Measurements from ENCODE around the gene COPB1. TPM values are rescaled to one million over a fixed set of nuclear protein-coding genes. Genes with fewer than 3 reads are reported as not detected.
A peak's percentile ranks its signal among the peaks of the same experiment; 100 is the strongest.
"Not testable (repeated sequence)": the region's sequence is repeated elsewhere in the genome, so short reads cannot be mapped to it uniquely, and the experiment has no call there.

The COPB1 gene
- total RNA-seq = 173 TPM

DNA sequence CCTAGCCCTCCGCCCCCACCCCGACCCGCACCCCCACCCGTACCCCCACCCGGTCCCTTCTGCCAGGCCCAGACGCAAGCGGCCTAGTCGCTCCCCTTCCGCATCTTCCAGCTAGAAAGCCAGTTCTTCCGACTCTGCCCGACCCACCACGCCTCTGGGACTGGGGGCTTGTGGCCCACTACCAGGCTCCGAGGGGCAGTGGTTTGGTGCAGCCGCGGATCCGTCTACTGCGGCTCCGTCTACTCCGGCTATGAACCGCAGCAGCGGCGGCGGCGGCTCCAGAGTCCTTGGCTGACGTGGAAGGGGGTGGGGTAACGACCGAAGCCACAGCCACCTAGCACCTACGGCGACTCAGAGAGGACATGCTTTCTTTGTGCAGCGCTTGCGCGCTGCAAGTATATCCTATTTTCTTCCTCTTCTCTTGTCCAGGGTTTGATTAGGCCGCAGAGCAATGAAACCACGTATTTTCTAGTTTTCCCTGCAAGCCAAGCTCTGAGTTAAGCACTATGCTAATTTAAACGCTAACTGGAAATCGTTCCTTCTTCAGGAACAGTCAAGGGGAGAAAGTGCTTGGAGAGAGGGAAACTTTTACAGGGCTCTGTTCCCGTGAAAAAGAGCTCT is at the start of gene COPB1:
Gene COPB1 (minus strand): TSS at position 252 of the 621 bp plus-strand sequence. CDS start 883 bp downstream, outside the sequence.
- DNase-seq = peak; percentile 97

DNA sequence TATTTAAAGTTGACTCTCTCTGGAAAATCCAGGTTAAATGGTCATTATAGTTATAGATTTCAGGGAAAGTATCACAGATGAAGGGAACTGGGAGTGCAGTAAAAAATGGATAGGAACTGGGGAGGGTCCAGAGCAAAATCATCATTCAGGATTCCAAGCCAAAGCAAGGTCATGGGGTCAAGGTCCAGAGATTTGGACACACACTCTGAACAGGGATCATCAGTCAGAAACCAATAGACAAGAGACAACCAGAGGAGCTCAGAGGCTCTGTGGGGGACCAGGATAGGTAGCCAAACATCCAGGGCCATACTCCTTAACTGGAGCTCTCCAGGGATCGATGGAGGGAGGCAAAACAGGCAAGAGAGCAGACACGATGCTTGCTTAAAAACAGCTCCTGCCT is 47.8 kb upstream of the COPB1 start:
- DNase-seq = no peak

GRCh38 chr11:14546672-14547071 is 47.1 kb upstream of the COPB1 start:
- DNase-seq = no peak

DNA sequence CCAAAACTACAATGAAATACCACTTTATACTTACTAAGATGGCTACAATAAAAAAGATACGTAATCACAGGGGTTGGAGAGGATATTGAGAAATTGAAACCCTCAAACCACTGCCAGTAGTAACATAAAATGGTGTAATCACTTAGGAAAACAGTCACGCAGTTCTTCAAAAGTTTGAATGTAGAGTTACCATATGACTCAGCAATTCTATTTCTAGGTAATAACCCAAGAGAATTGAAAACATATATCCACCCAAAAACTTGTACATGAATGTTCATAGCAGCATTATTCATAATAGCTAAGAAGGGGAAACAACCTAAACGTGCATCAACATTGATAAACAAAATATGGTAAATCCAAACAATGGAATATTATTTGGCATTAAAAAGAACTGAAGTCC is 45.0 kb upstream of the COPB1 start:
- no peak for DNase-seq

DNA sequence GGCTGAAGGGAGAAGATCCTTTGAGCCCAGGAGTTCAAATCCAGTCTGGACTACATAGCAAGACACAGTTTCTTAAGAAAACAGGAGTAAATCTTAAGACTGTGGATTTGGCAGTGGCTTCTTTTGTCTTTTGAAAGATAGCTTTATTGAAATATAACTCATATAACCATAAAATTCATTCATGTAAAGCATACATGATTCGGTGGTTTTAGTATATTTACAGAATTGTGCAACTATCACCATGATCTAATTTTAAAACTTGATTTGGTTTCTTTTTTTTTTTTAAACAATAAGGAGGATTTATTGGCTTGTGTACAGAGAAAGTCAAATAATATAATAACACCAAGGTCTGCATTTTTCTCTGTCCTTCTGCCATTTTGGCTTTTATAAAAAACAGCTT is 43.6 kb upstream of the COPB1 start:
- no peak for DNase-seq

- no peak for DNase-seq
Observed at GRCh38 chr11:14542324-14542723, 42.7 kb upstream of the COPB1 start.

- peak; percentile 19 for DNase-seq
Observed at GRCh38 chr11:14541192-14541947, 41.8 kb upstream of the COPB1 start.

DNA sequence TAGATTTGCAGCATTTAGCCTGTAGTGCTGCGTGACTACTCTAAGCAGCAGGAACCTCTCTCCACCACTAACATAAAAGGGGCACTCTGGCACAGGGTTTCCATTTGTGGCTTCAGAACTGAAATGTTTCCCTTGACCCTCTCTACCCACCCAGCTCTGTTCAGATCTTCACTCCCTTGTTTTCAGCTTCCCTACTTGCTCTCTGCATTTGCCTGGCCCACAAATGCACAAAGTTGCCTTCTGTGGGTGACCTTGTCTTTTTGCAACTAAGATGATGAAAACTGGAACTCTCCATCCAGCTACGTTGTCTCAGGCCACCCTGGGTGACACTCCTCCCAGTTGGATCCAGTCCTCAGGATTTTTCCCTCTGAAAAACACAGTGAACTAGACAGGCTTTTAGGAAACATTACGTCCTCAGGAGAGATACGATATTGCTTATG is 40.4 kb upstream of the COPB1 start:
- no peak for DNase-seq

DNA sequence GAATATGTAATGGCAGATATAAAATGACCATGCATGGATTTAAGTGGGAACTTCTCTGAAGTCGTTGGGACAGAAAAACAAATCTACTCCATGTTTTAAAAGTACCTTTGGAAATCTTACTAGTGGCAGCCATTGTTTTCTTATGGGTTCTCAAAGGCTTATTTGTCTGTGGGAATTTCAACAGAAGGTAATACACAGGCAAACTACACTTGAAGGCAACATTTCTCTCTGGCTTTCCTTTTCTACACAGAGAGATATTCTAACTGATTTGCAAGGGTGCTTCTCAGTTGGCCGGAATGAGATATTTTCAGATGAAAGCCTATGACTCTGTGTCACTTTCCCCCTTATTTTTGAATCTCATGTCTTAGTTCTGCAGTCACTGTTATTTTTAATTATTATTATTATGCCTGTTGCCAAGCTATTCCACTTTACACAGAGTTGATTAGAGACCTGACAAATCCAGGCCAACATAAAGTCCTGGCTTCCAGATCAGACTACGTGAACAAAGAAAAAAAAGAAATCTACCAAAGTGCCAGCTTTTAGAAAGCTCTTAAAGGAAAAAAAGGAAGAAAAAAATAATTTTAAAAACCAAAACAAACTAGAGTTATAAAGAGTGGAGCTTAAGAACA is 39.4 kb upstream of the COPB1 start:
- no peak for DNase-seq

GRCh38 chr11:14538271-14538925 is 38.8 kb upstream of the COPB1 start:
- DNase-seq = peak; percentile 40

DNA sequence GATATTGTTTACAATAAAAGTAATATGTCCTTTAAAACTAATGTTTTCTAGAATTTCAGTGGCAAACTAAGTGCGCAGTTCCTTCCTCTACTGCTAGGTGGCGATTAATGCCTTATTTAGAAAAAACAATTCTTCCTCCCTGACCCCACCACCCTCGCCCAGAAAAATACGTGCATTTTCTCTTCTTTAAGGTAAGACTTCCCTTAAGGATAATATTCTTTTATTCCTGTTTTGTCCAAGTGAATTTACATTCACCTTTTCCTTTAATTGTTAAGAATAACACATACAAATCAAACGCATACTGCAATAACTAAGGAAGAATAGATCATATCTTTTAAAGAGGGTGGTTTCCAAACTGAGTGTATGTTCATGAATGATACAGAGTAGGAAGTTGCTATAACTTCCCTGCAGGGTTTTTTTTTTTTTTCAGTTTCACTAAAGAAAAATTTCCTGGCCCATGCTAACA is 37.6 kb upstream of the COPB1 start:
- DNase-seq = peak; percentile 40

DNA sequence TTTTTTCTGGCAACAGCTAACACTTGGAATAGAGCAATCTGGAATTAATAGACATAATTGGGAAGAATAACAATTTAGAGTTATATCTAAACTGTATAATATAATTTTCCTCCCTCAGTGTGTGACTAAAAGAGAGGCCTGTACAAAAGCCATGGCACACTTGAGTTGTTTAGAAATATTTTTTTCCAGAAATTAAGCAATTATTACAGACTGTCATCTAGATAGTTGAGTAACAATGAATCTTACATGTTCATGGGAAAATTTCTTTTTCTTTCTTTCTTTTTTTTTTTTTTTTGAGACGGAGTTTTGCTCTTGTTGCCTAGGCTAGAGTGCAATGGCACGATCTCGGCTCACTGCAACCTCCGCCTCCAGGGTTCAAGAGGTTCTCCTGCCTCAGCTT is 35.6 kb upstream of the COPB1 start:
- not testable (repeated sequence) for DNase-seq

GRCh38 chr11:14529951-14530350 is 30.3 kb upstream of the COPB1 start:
- DNase-seq = no peak

GRCh38 chr11:14529321-14529720 is 29.7 kb upstream of the COPB1 start:
- no peak for DNase-seq

DNA sequence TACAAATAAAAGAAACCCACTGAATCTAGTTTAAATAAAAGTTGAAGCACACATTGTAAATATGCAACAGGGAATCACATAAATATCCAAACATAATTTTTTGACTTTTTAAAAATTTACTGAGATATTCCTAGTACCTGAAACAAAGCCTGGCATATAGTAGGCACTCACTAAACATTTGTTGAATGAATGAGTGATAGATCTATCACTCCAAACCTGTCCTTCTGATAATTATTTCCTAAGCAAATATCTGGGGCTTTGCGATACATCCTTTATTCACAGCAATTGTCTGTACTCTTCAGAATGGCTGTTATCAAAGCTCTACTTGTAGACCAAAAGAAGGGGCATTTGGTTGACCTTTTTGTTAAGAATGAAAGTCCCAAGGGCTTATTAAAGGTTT is 23.2 kb upstream of the COPB1 start:
- DNase-seq = no peak

DNA sequence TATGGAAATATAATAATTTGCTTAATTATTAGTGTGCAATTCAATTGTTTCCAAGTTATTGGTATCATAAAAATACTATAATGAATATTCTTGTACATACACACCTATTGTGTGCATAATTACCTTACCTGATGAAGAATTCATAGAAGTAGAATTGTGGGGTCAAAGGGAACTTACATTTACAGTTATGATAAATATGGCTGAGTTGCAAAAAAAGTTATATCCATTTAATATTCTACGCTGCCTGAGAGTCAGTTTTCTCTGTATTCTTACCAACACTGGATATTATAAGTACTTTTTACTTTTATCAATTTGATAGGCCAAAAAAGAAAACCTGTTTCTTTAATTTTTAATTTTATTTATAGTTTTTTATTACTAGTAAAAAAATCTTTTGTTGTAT is 22.6 kb upstream of the COPB1 start:
- no peak for DNase-seq

- no peak for DNase-seq
Observed at GRCh38 chr11:14520747-14521151, 21.1 kb upstream of the COPB1 start.

- peak; percentile 99 for DNase-seq
Observed at GRCh38 chr11:14519917-14520746, 20.5 kb upstream of the COPB1 start, which contains the start of gene PSMA1. PSMA1 (minus strand) TSS chr11:14520386; CDS start chr11:14520299, 87 bp downstream.

DNA sequence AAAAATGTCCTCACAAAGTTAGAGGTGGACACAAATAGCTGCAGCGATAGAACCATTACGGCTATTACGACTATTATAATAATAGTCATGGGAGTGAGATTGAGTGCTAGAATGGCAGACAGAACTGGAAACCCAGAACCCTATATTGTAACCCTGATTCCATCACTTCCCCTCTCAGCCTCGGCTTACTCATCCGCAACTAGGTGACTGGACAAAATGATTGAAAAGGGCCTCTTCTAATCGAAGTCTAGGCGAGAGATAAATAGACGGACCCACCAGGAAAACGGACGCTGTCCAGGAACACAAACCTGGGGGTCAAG is 19.9 kb upstream of the COPB1 start:
- DNase-seq = no peak

- no peak for DNase-seq
Observed at GRCh38 chr11:14518820-14519219, 19.2 kb upstream of the COPB1 start.

DNA sequence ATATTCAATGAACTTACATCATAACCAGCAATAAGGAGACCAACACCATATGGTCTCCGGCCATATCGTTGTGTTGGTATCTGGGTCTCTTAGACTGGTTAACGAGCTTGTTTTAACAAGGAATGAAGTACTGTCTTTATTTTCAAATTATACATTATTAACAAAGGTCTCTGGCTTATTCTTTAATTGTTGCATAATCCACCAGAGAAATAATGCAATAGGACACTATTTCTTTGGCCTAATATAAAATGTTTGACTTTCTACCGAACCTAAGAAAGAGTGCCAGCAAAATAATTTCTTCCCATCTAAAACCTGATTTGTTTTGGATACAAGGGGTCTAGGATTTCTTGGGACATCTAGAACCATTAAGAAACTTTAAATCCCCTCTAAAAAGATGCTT is 14.2 kb upstream of the COPB1 start:
- no peak for DNase-seq

- DNase-seq = no peak
Observed at GRCh38 chr11:14506532-14506931, 6.9 kb upstream of the COPB1 start.
